K562 (cell line): ENCODE results near the gene SPRTN. TPM values are rescaled to one million over a fixed set of nuclear protein-coding genes. Genes with fewer than 3 reads are reported as not detected.

Experiments
- ATAC-seq: fragments of 200-7000 bp; cut with Tn5 transposase; 3 replicates; pipeline ENCODE4 v1.9.1; 2020; ENCODE audit warnings: moderate library complexity
- BruUV-seq: library from RNA; stranded (reverse); fragments of 400-500 nt; replicated peaks from 2 replicates; lab custom pipeline; 2021; lab: Mats Ljungman, UMichigan
- CTCF ChIA-PET: fragments of 300-600 bp; formaldehyde crosslinking; extraction: SDS; loops from one replicate; lab custom pipeline; 2021; ENCODE audit warnings: low intra/inter-chr PET ratio; lab: Yijun Ruan, JAX
- POLR2A ChIA-PET: fragments of 300-600, 350-650 bp; sonication (Branson Sonifier 250); formaldehyde crosslinking; extraction: SDS; loops from one replicate; lab custom pipeline; 2021; ENCODE audit warnings: antibody characterized with exemption, inconsistent platforms; lab: Yijun Ruan, JAX
- DNase-seq, 4 experiments: peaks; one replicate each; pipeline versions ENCODE4 v3.0.0 to v3.0.0-alpha.2; 2011 to 2018; ENCODE audit warnings: low spot score in 3 of 4, mixed read lengths in 3 of 4; ENCODE audit errors: extremely low read depth in 1 of 4
- FAIRE-seq: peaks from 2 replicates; lab custom pipeline; 2011; peaks lifted over from hg19 to GRCh38; lab: Jason Lieb, UNC
- H2AFZ ChIP-seq: 2 replicates; pipeline ENCODE4 v1.6.0; 2011; ENCODE audit warnings: low read depth, low read length, control low read depth, inconsistent platforms
- H3K27ac ChIP-seq: fragments of 200-600 bp; 3 replicates; pipeline ENCODE4 v1.8.0; 2011; ENCODE audit warnings: low read depth, mild to moderate bottlenecking, control low read depth, inconsistent platforms, low read length, moderate library complexity, mixed read lengths; ENCODE audit errors: extremely low read depth
- H3K27me3 ChIP-seq, 2 experiments: fragments of 300-600 bp in 1 of 2; 2 replicates in 1 of 2; 3 replicates in 1 of 2; pipeline versions ENCODE4 v1.6.0 to v1.8.0; 2011; ENCODE audit warnings: inconsistent platforms in 2 of 2, low read length in 2 of 2, mild to moderate bottlenecking in 1 of 2, mixed read lengths in 1 of 2, moderate library complexity in 1 of 2; ENCODE audit not compliant: control insufficient read depth in 2 of 2, insufficient read depth in 2 of 2
- H3K36me3 ChIP-seq: fragments of 300-600 bp; 3 replicates; pipeline ENCODE4 v1.8.0; 2011; ENCODE audit warnings: mild to moderate bottlenecking, low read length, inconsistent platforms; ENCODE audit not compliant: control insufficient read depth, insufficient read depth
- H3K4me1 ChIP-seq, 2 experiments: fragments of 200-600 bp in 1 of 2; replicated peaks in 1 of 2; 2 replicates in 1 of 2; 3 replicates in 1 of 2; pipeline versions ENCODE4 v1.5.1 to v1.8.0; 2011; ENCODE audit warnings: inconsistent platforms in 2 of 2, low read length in 2 of 2, mild to moderate bottlenecking in 1 of 2, mixed read lengths in 1 of 2, moderate library complexity in 1 of 2; ENCODE audit not compliant: control insufficient read depth in 2 of 2, insufficient read depth in 2 of 2
- H3K4me2 ChIP-seq: 2 replicates; pipeline ENCODE4 v1.6.1; 2011; ENCODE audit warnings: low read length, control low read depth, inconsistent platforms, mixed read lengths; ENCODE audit not compliant: insufficient read depth
- H3K4me3 ChIP-seq: fragments of 200-600 bp; sonication (generic), shearing (Covaris generic); 2 replicates; pipeline ENCODE4 v1.5.1; 2016; ENCODE audit warnings: control low read depth, inconsistent platforms
- H3K79me2 ChIP-seq: fragments of 200-600 bp; 3 replicates; pipeline ENCODE4 v1.8.0; 2011; ENCODE audit warnings: low read length, inconsistent platforms; ENCODE audit not compliant: control insufficient read depth, insufficient read depth
- H3K9ac ChIP-seq, 2 experiments: 2 replicates each; pipeline versions ENCODE4 v1.6.0 to v1.6.1; 2011; ENCODE audit warnings: low read depth in 2 of 2, low read length in 2 of 2, control low read depth in 1 of 2, inconsistent platforms in 1 of 2, mild to moderate bottlenecking in 1 of 2, mixed read lengths in 1 of 2; ENCODE audit not compliant: insufficient read depth in 1 of 2
- H3K9me1 ChIP-seq: one replicate; pipeline ENCODE4 v1.6.0; 2011; ENCODE audit warnings: inconsistent platforms, mild to moderate bottlenecking, low read length, moderate library complexity; ENCODE audit not compliant: control insufficient read depth, insufficient read depth
- H3K9me3 ChIP-seq: replicated peaks from 2 replicates; pipeline ENCODE4 v1.5.1; 2011; ENCODE audit warnings: low read depth, low read length, inconsistent platforms; ENCODE audit not compliant: control insufficient read depth, insufficient read depth
- H4K20me1 ChIP-seq: replicated peaks from 2 replicates; pipeline ENCODE4 v1.6.1; 2011; ENCODE audit warnings: low read length, inconsistent platforms, mixed read lengths; ENCODE audit not compliant: control insufficient read depth, insufficient read depth
- ELF4 ChIP-seq: fragments of 450-650 bp; formaldehyde crosslinking; IDR thresholded peaks from 2 replicates; pipeline ENCODE4 v1.4.0; 2022; ENCODE audit warnings: missing genetic modification characterization
- GTF2A2 ChIP-seq: IDR thresholded peaks from 2 replicates; pipeline ENCODE4 v1.6.1; 2016; ENCODE audit warnings: mild to moderate bottlenecking, missing genetic modification characterization, missing compliant biosample characterization
- HIVEP1 ChIP-seq: fragments of 250-450 bp; sonication (Bioruptor Pico); IDR thresholded peaks from 2 replicates; pipeline ENCODE4 v1.4.0; 2020; ENCODE audit warnings: mild to moderate bottlenecking
- TAL1 ChIP-seq: fragments of 450-650 bp; IDR thresholded peaks from 2 replicates; pipeline ENCODE4 v1.6.1; 2016; ENCODE audit warnings: mild to moderate bottlenecking
- ZBTB33 ChIP-seq: sonication (generic); formaldehyde crosslinking; IDR thresholded peaks from 2 replicates; pipeline ENCODE4 v1.8.1; 2023; ENCODE audit warnings: mild to moderate bottlenecking, missing genetic modification reagents
- WGBS: fragments of 100-300 bp; shearing (Covaris generic); methylation state at CpG from one replicate; pipeline ENCODE4 v1.1.6; 2016; ENCODE audit warnings: low coverage, mixed read lengths; ENCODE audit not compliant: insufficient coverage; ENCODE audit errors: missing lambda C conversion rate; 5-methylcytosine and 5-hydroxymethylcytosine counted together
- in situ Hi-C: fragments of 300-500 bp; cut with MboI; formaldehyde crosslinking; loops from 4 replicates; pipeline ENCODE4 v1.15.0; 2018; ENCODE audit warnings: inconsistent platforms, mixed read lengths
- intact Hi-C: fragments of 100-400 bp; cut with micrococcal nuclease; formaldehyde crosslinking; loops from 2 replicates; pipeline ENCODE4 v1.14.2; 2022
- polyA plus RNA-seq, 8 experiments: library from polyadenylated mRNA; depleted of rRNA in 4 of 8; stranded (reverse) in 5 of 8; unstranded in 3 of 8; fragments of >200 nt; fragmentation: Nextera tagmentation in 2 of 8; fragmentation: Illumina TruSeq in 1 of 8; extraction: Ambion mirVana in 2 of 8; extraction: Trizol in 1 of 8; gene quantifications; 2 replicates each; pipeline versions ENCODE4 v1.2.1 to v1.2.3, GENCODE V29; 2011 to 2014; ENCODE audit warnings: inconsistent platforms in 1 of 8, missing spikeins in 1 of 8
- total RNA-seq, 7 experiments: library from RNA; depleted of rRNA in 6 of 7; stranded (reverse); fragments of >200 nt in 6 of 7; fragmentation: Illumina TruSeq in 2 of 7; extraction: Trizol in 2 of 7; gene quantifications; 2 replicates each; pipeline versions ENCODE4 v1.2.1 to v1.2.3, GENCODE V29; 2011 to 2021; ENCODE audit warnings: low replicate concordance in 1 of 7

SPRTN gene
- total and polyA plus RNA-seq, 9 of the 15 experiments (the other 6 are each of a cell fraction or from before 2014, with no cell fraction given): 8.1 to 32.5 (median 21.2) TPM

GRCh38 chr1:231318015-231318355, 20.1 kb upstream of the SPRTN start:
- no TSS peak for BruUV-seq
- Histone ChIP-seq H2AFZ (no peak overlapping the region), H3K4me2 (no peak overlapping the region), H3K9ac (no peak overlapping the region), H3K27me3 (no peaks in the 10 kb centered on the region; a peak in 1 of 5 replicates), H3K4me3 (no peak overlapping the region), H4K20me1 (no peaks in the 10 kb centered on the region), H3K9me1 (no peaks in the 10 kb centered on the region)
- ChIA-PET POLR2A (interaction anchor here (1.5 kb wide), 1 partner anchor 16 kb away, joined by 5 read pairs; no protein-coding TSS in a partner anchor), CTCF (no interaction called here)
- no peak for FAIRE-seq
- TF ChIP-seq ZBTB33 (CRISPR knock-in tag) (peak; percentile 23; the same call in 1 of the 2 replicates), TAL1 (no peak), GTF2A2 (tag) (no peak)
- TF ChIP-seq, all 486 proteins: peak for 1
- H3K4me1 ChIP-seq: no peaks in the 10 kb centered on the region; a peak in 1 of 5 replicates
- in situ Hi-C loops: no loop called here
- WGBS: 74% methylated on average over 15 of the region's 15 CpGs
- H3K27ac ChIP-seq: no peak overlapping the region
- DNase-seq (no peak), ATAC-seq (no peak)
- no peaks in the 10 kb centered on the region for H3K79me2 ChIP-seq
- H3K9me3 ChIP-seq: no peaks in the 10 kb centered on the region
- intact Hi-C loops: no loop called here
- H3K36me3 ChIP-seq: no peaks in the 10 kb centered on the region

GRCh38 chr1:231318568-231318967, 19.5 kb upstream of the SPRTN start:
- no peaks in the 10 kb centered on the region; a peak in 1 of 5 replicates for H3K4me1 ChIP-seq
- in situ Hi-C loops: no loop called here
- no peak overlapping the region for H3K27ac ChIP-seq
- TF ChIP-seq ELF4 (CRISPR knock-in tag) (no peak), HIVEP1 (CRISPR knock-in tag) (no peak)
- TF ChIP-seq, all 486 proteins: peak for 0
- intact Hi-C loops: no loop called here
- Histone ChIP-seq H3K27me3 (peaks cover 0 to 4% of the 10 kb centered on the region in 2 experiments; a peak in 2 of 5 replicates), H3K79me2 (no peaks in the 10 kb centered on the region), H3K4me2 (no peak overlapping the region), H3K9ac (no peak overlapping the region), H3K9me1 (no peaks in the 10 kb centered on the region), H3K9me3 (no peaks in the 10 kb centered on the region), H4K20me1 (no peaks in the 10 kb centered on the region), H3K36me3 (no peaks in the 10 kb centered on the region), H2AFZ (peak overlapping the region; percentile 44), H3K4me3 (no peak overlapping the region)
- DNase-seq (no peak), FAIRE-seq (no peak), ATAC-seq (no peak)
- ChIA-PET POLR2A (interaction anchor here (0.6 kb wide), 1 partner anchor 308 kb away, joined by 3 read pairs; the partner anchor contains the start of gene DISC1), CTCF (no interaction called here)
- BruUV-seq: no TSS peak
- 37% methylated on average over 4 of the region's 4 CpGs for WGBS
